ENCODE measurements around the gene KRT77. TPM values are rescaled to one million over a fixed set of nuclear protein-coding genes. Genes with fewer than 3 reads are reported as not detected.

KRT77 gene
- total RNA-seq, 1 experiment from 2014 or later, result not detected

GRCh38 chr12:52656616-52657015 is 46.7 kb downstream of the KRT77 start:
- DNase-seq (ENCODE audit: low spot score), result no peak

GRCh38 chr12:52655720-52656124 is 47.6 kb downstream of the KRT77 start:
- DNase-seq (ENCODE audit: low spot score), result peak; percentile 10

GRCh38 chr12:52655251-52655650 is 48.1 kb downstream of the KRT77 start:
- no peak for DNase-seq (ENCODE audit: low spot score)

- no peak for DNase-seq (ENCODE audit: low spot score)
These were observed 51.5 kb downstream of the KRT77 start, which contains the start of gene KRT2 for GRCh38 chr12:52651726-52652261. Gene KRT2 (minus strand): TSS chr12:52652211. CDS start chr12:52652142, 69 bp downstream.

- peak; percentile 66 for DNase-seq (ENCODE audit: low spot score)
These were observed 52.7 kb downstream of the KRT77 start for GRCh38 chr12:52650520-52651081.

- DNase-seq (ENCODE audit: low spot score), result no peak
These were observed 54.3 kb downstream of the KRT77 start for GRCh38 chr12:52649066-52649465.

GRCh38 chr12:52648012-52648550 is 55.2 kb downstream of the KRT77 start:
- no peak for DNase-seq (ENCODE audit: low spot score)

- no peak for DNase-seq (ENCODE audit: low spot score)
These were observed 55.7 kb downstream of the KRT77 start for GRCh38 chr12:52647601-52648000.

GRCh38 chr12:52646613-52647012 is 56.7 kb downstream of the KRT77 start:
- DNase-seq (ENCODE audit: low spot score), result no peak

GRCh38 chr12:52645982-52646381 is 57.3 kb downstream of the KRT77 start:
- no peak for DNase-seq (ENCODE audit: low spot score)

- no peak for DNase-seq (ENCODE audit: low spot score)
These were observed 58.1 kb downstream of the KRT77 start for GRCh38 chr12:52645120-52645761.

- DNase-seq (ENCODE audit: low spot score), result no peak
These were observed 59.3 kb downstream of the KRT77 start for GRCh38 chr12:52644078-52644415.

GRCh38 chr12:52643233-52644077 is 59.9 kb downstream of the KRT77 start:
- DNase-seq (ENCODE audit: low spot score), result no peak

GRCh38 chr12:52641468-52641867 is 61.9 kb downstream of the KRT77 start:
- no peak for DNase-seq (ENCODE audit: low spot score)

Other genes with a start within 250 kb of the KRT77 start
- not detected in 2 replicates for gene KRT6C, start 229.7 kb downstream of the KRT77 start, total RNA-seq (2014; rRNA removed; shearing (Covaris generic))
- not detected in 2 replicates for gene KRT6A, start 210.3 kb downstream of the KRT77 start, total RNA-seq (2014; rRNA removed; shearing (Covaris generic))
- gene KRT5, start 183.1 kb downstream of the KRT77 start, total RNA-seq (2014; rRNA removed; shearing (Covaris generic)), result 1.1 and 1.4 TPM in 2 replicates
- gene KRT71, start 150.4 kb downstream of the KRT77 start, total RNA-seq (2014; rRNA removed; shearing (Covaris generic)), result not detected in 2 replicates
- gene KRT74, start 129.7 kb downstream of the KRT77 start, total RNA-seq (2014; rRNA removed; shearing (Covaris generic)), result 0.43 TPM in 1 of 2 replicates, not detected in the other
- not detected in 2 replicates for gene KRT72, start 102.1 kb downstream of the KRT77 start, total RNA-seq (2014; rRNA removed; shearing (Covaris generic))
- gene KRT73, start 85.0 kb downstream of the KRT77 start, total RNA-seq (2014; rRNA removed; shearing (Covaris generic)), result not detected in 2 replicates
- not detected in 2 replicates for gene KRT2, start 51.3 kb downstream of the KRT77 start, total RNA-seq (2014; rRNA removed; shearing (Covaris generic))
- gene KRT1, start 23.1 kb downstream of the KRT77 start, total RNA-seq (2014; rRNA removed; shearing (Covaris generic)), result not detected in 2 replicates
- not detected in 2 replicates for gene KRT76, start 73.8 kb upstream of the KRT77 start, total RNA-seq (2014; rRNA removed; shearing (Covaris generic))
- gene KRT3, start 92.6 kb upstream of the KRT77 start, total RNA-seq (2014; rRNA removed; shearing (Covaris generic)), result not detected in 2 replicates
- 0.07 TPM in 1 of 2 replicates, not detected in the other for gene KRT4, start 110.6 kb upstream of the KRT77 start, total RNA-seq (2014; rRNA removed; shearing (Covaris generic))
- 0.26 and 0.33 TPM in 2 replicates for gene KRT79, start 130.8 kb upstream of the KRT77 start, total RNA-seq (2014; rRNA removed; shearing (Covaris generic))
- not detected in 2 replicates for gene KRT78, start 145.5 kb upstream of the KRT77 start, total RNA-seq (2014; rRNA removed; shearing (Covaris generic))
- gene KRT8, start 201.6 kb upstream of the KRT77 start, total RNA-seq (2014; rRNA removed; shearing (Covaris generic)), result 287 and 407 TPM in 2 replicates
- 1,324 and 2,186 TPM in 2 replicates for gene KRT18, start 245.6 kb upstream of the KRT77 start, total RNA-seq (2014; rRNA removed; shearing (Covaris generic))

All from A172 (cell line).